ENCODE data around the gene SLITRK3.
A peak's percentile ranks its signal among the peaks of the same experiment; 100 is the strongest.

Gene SLITRK3

DNA sequence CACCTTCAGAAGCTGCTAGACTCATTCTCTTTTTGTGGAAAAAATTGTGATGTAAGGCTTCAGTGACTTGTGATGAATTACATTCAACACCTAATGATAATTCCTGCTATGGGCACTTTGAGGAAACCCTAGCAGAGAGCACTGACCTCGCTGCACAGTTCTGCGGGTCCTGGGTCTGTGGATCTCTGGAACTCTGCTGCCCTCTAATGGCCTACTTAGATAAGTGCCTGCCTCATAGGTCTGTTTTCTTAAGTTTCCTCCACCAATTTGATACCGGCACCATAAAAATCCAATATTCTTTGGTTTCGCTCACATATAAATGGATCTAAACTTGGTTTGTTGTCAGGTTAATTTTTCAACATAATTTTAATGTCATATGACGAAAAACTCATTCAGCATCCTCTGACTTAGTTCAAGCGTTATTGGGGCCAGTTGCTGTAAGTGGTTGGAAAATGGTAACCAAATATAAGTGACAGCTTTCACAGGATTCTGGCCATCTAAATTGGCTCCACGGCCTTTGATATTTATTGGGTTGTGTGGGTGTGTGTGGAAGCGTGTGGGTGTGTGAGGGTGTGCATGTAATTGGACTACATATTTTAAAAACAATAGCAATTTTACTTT is 10.4 kb downstream of the SLITRK3 start:
- no peak overlapping the region for H3K4me3 Mint-ChIP-seq

DNA sequence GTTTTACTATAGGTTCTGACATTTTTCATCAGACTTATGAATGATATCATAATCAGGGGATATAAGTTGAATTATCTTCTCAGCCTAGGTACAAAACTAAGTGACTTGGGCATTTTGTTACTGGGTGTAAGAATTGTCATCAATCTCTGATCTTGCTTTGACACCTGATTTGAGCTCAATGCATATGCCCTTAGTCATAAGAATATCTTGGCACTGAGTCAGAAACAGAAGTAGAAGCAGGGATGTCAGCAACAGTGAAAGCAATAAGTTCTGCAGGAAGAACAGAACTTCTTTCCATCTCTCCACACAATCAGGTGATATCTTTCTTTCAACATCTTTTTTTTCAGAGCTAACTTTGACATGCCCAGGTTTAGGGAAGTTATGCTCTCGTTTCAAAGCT is 14.6 kb downstream of the SLITRK3 start:
- no peaks in the 10 kb centered on the region for H3K9me3 Mint-ChIP-seq
- H3K4me3 Mint-ChIP-seq: no peak overlapping the region
- no peaks in the 10 kb centered on the region for H3K4me1 Mint-ChIP-seq
- no peak overlapping the region for H3K27ac Mint-ChIP-seq
- TF ChIP-seq, protein P1, sequence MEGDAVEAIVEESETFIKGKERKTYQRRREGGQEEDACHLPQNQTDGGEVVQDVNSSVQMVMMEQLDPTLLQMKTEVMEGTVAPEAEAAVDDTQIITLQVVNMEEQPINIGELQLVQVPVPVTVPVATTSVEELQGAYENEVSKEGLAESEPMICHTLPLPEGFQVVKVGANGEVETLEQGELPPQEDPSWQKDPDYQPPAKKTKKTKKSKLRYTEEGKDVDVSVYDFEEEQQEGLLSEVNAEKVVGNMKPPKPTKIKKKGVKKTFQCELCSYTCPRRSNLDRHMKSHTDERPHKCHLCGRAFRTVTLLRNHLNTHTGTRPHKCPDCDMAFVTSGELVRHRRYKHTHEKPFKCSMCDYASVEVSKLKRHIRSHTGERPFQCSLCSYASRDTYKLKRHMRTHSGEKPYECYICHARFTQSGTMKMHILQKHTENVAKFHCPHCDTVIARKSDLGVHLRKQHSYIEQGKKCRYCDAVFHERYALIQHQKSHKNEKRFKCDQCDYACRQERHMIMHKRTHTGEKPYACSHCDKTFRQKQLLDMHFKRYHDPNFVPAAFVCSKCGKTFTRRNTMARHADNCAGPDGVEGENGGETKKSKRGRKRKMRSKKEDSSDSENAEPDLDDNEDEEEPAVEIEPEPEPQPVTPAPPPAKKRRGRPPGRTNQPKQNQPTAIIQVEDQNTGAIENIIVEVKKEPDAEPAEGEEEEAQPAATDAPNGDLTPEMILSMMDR (IDR thresholded peaks at IDR 0.05; ENCODE audit: unreplicated experiment in 3 of 3): no peak
- H3K27me3 Mint-ChIP-seq (ENCODE audit: low read depth): peaks cover 6% of the 10 kb centered on the region
- no peaks in the 10 kb centered on the region for H3K36me3 Mint-ChIP-seq (ENCODE audit: low read depth)

More for the DNA sequence above, 10.4 kb downstream of the SLITRK3 start:
- Mint-ChIP-seq H3K36me3 (ENCODE audit: low read depth) (no peaks in the 10 kb centered on the region), H3K4me1 (no peaks in the 10 kb centered on the region), H3K27me3 (ENCODE audit: low read depth) (peaks cover 29% of the 10 kb centered on the region), H3K27ac (no peak overlapping the region), H3K9me3 (no peaks in the 10 kb centered on the region)
- TF ChIP-seq, protein P1 (IDR thresholded peaks at IDR 0.05; ENCODE audit: unreplicated experiment in 3 of 3): peak; percentile 88 to 91 (median 89)

DNA sequence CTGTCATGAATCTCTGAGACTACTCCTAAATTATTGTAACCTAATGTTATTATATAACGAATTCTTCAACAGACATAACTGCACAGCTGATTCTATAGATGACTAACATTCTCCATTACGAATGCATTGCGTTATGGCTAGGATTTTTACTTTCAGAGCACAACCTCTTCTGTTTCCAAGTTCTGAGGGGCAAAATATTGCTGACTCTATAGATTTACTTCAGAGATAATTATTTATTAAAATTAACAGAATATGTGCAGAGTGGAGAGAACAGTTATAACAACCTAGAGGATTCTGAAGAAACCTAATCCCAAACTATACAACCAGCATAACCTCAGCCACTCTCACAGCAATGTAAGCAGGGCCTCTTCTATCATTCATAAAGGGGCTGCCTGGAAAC is 25.9 kb downstream of the SLITRK3 start:
- TF ChIP-seq, protein P1 (IDR thresholded peaks at IDR 0.05; ENCODE audit: unreplicated experiment in 3 of 3): no peak
- no peaks in the 10 kb centered on the region for H3K4me1 Mint-ChIP-seq

DNA sequence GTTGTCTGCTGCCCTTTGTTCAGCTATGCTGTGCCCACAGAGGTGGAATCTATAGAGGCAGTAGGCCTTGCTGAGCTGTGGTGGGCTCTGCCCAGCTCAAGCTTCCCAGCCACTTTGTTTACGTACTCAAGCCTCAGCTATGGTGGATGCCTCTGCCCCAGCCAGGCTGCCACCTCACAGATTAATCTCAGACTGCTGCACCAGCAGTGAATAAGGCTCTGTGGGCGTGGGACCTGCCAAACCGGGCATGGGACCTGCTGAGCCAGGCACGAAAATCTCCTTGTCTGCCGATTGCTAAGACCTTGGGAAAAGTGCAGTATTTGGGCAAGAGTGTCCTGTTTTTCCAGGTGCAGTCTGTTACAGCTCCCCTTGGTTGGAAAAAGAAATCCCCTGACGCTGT is 26.8 kb downstream of the SLITRK3 start:
- Mint-ChIP-seq H3K9me3 (no peaks in the 10 kb centered on the region), H3K4me3 (no peak overlapping the region), H3K36me3 (ENCODE audit: low read depth) (no peaks in the 10 kb centered on the region), H3K4me1 (no peaks in the 10 kb centered on the region), H3K27ac (no peak overlapping the region), H3K27me3 (ENCODE audit: low read depth) (no peaks in the 10 kb centered on the region)
- TF ChIP-seq, protein P1 (IDR thresholded peaks at IDR 0.05; ENCODE audit: unreplicated experiment in 3 of 3): no peak

More for the DNA sequence above, 25.9 kb downstream of the SLITRK3 start:
- Mint-ChIP-seq H3K27me3 (ENCODE audit: low read depth) (no peaks in the 10 kb centered on the region), H3K27ac (no peak overlapping the region), H3K4me3 (no peak overlapping the region), H3K36me3 (ENCODE audit: low read depth) (no peaks in the 10 kb centered on the region), H3K9me3 (no peaks in the 10 kb centered on the region)

DNA sequence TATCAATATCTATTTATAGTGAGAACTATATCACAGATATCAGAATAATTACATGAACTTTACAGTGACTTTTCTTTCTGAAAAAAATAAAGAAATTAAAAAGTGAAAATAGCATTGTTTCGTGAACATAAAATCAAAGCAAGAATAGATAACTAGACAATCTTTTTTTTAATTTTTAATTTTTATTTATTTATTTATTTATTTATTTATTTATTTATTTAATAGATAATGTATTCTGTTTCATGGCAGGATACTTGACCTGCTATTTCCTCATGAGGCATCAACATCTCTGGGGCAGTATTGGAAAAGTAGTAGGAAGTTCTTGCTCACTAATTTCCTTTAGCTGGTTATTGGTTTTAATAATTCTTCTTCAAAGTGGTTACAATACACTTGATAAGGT is 33.3 kb downstream of the SLITRK3 start:
- no peaks in the 10 kb centered on the region for H3K9me3 Mint-ChIP-seq
- no peaks in the 10 kb centered on the region for H3K4me1 Mint-ChIP-seq
- H3K27ac Mint-ChIP-seq: no peak overlapping the region
- TF ChIP-seq, protein P1 (IDR thresholded peaks at IDR 0.05; ENCODE audit: unreplicated experiment in 3 of 3): no peak
- no peaks in the 10 kb centered on the region for H3K36me3 Mint-ChIP-seq (ENCODE audit: low read depth)
- H3K4me3 Mint-ChIP-seq: no peak overlapping the region
- no peaks in the 10 kb centered on the region for H3K27me3 Mint-ChIP-seq (ENCODE audit: low read depth)

DNA sequence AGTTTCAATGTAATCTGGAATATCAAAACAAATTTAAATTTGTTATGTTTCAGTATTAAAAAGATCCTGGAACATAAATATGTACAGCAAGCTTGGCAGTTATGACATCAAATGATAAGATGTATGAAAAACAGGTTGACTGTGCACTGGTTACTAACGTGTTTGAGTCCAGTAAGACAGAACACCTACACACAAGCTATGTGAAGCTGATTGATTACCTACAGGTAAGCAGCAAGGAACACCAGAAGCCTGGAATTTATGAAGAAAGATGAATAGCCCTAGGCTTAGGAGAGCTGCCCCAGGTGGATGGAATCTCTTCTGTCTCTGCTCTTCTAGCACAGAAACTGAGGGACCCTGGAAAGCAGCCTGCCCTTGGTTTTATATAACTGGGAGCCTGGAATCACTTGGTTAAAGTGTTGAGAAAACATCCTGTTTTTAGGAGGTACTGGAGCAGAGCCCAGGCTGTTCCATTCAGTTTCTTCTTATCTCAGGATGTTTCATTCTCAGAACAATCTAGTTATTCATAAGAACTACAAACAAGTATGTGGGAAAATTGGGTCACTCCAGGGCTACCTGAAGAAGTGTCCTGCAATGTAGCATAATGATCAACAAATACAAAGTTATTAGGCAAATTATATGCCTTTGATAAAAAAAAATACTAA is 36.3 kb downstream of the SLITRK3 start:
- no peaks in the 10 kb centered on the region for H3K27me3 Mint-ChIP-seq (ENCODE audit: low read depth)
- TF ChIP-seq, protein P1 (IDR thresholded peaks at IDR 0.05; ENCODE audit: unreplicated experiment in 3 of 3): no peak
- H3K4me1 Mint-ChIP-seq: no peaks in the 10 kb centered on the region
- no peak overlapping the region for H3K4me3 Mint-ChIP-seq
- H3K9me3 Mint-ChIP-seq: no peaks in the 10 kb centered on the region
- no peak overlapping the region for H3K27ac Mint-ChIP-seq
- H3K36me3 Mint-ChIP-seq (ENCODE audit: low read depth): no peaks in the 10 kb centered on the region
